Measurements from ENCODE around the gene HDAC11. TPM values are rescaled to one million over a fixed set of nuclear protein-coding genes. Genes with fewer than 3 reads are reported as not detected.

Gene HDAC11
- total and polyA plus RNA-seq, 2 of the 13 experiments (the other 11 are each of a cell fraction or from before 2014, with no cell fraction given) = 13.7 to 33.1 TPM

- TF ChIP-seq ZNF121 (CRISPR knock-in tag; IDR thresholded peaks at IDR 0.05) (peak; percentile 81), DBP (CRISPR knock-in tag; IDR thresholded peaks at IDR 0.05; ENCODE audit: not compliant biosample characterization) (no peak), ZNF784 (CRISPR knock-in tag; IDR thresholded peaks at IDR 0.05; ENCODE audit: borderline replicate concordance) (peak; percentile 91), JUND (CRISPR knock-in tag; IDR thresholded peaks at IDR 0.05) (no peak), ZNF775 (CRISPR knock-in tag; IDR thresholded peaks at IDR 0.05; ENCODE audit: borderline replicate concordance) (no peak), ZNF713 (CRISPR knock-in tag; IDR thresholded peaks at IDR 0.05) (0 out of 2 replicates have a peak, but pooled peaks have one; percentile 27), ZNF317 (CRISPR knock-in tag; IDR thresholded peaks at IDR 0.05) (no peak), NR2F2 (IDR thresholded peaks at IDR 0.05; ENCODE audit: borderline replicate concordance, low read depth) (no peak; the same call in 1 of the 2 replicates), ZNF432 (CRISPR knock-in tag; IDR thresholded peaks at IDR 0.05; ENCODE audit: borderline replicate concordance) (no peak)
- TF ChIP-seq, protein P1, sequence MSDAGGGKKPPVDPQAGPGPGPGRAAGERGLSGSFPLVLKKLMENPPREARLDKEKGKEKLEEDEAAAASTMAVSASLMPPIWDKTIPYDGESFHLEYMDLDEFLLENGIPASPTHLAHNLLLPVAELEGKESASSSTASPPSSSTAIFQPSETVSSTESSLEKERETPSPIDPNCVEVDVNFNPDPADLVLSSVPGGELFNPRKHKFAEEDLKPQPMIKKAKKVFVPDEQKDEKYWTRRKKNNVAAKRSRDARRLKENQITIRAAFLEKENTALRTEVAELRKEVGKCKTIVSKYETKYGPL (CRISPR knock-in tag; IDR thresholded peaks at IDR 0.05) = no peak
- TF ChIP-seq, protein P2, sequence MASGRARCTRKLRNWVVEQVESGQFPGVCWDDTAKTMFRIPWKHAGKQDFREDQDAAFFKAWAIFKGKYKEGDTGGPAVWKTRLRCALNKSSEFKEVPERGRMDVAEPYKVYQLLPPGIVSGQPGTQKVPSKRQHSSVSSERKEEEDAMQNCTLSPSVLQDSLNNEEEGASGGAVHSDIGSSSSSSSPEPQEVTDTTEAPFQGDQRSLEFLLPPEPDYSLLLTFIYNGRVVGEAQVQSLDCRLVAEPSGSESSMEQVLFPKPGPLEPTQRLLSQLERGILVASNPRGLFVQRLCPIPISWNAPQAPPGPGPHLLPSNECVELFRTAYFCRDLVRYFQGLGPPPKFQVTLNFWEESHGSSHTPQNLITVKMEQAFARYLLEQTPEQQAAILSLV (CRISPR knock-in tag; IDR thresholded peaks at IDR 0.05; ENCODE audit: borderline replicate concordance) = no peak; the same call in 1 of the 2 replicates
- TF ChIP-seq, protein P3, sequence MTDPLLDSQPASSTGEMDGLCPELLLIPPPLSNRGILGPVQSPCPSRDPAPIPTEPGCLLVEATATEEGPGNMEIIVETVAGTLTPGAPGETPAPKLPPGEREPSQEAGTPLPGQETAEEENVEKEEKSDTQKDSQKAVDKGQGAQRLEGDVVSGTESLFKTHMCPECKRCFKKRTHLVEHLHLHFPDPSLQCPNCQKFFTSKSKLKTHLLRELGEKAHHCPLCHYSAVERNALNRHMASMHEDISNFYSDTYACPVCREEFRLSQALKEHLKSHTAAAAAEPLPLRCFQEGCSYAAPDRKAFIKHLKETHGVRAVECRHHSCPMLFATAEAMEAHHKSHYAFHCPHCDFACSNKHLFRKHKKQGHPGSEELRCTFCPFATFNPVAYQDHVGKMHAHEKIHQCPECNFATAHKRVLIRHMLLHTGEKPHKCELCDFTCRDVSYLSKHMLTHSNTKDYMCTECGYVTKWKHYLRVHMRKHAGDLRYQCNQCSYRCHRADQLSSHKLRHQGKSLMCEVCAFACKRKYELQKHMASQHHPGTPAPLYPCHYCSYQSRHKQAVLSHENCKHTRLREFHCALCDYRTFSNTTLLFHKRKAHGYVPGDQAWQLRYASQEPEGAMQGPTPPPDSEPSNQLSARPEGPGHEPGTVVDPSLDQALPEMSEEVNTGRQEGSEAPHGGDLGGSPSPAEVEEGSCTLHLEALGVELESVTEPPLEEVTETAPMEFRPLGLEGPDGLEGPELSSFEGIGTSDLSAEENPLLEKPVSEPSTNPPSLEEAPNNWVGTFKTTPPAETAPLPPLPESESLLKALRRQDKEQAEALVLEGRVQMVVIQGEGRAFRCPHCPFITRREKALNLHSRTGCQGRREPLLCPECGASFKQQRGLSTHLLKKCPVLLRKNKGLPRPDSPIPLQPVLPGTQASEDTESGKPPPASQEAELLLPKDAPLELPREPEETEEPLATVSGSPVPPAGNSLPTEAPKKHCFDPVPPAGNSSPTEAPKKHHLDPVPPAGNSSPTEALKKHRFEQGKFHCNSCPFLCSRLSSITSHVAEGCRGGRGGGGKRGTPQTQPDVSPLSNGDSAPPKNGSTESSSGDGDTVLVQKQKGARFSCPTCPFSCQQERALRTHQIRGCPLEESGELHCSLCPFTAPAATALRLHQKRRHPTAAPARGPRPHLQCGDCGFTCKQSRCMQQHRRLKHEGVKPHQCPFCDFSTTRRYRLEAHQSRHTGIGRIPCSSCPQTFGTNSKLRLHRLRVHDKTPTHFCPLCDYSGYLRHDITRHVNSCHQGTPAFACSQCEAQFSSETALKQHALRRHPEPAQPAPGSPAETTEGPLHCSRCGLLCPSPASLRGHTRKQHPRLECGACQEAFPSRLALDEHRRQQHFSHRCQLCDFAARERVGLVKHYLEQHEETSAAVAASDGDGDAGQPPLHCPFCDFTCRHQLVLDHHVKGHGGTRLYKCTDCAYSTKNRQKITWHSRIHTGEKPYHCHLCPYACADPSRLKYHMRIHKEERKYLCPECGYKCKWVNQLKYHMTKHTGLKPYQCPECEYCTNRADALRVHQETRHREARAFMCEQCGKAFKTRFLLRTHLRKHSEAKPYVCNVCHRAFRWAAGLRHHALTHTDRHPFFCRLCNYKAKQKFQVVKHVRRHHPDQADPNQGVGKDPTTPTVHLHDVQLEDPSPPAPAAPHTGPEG (CRISPR knock-in tag; IDR thresholded peaks at IDR 0.05) = no peak
These were observed 4.9 kb downstream of the HDAC11 start (continued) for GRCh38 chr3:13484851-13485590.

Measured in HepG2 (cell line).